Muscle layer of colon (tissue), 2 donors: ENCODE data around the gene URB1.

ENCODE experiments used
- H3K27ac ChIP-seq: one replicate; pipeline ENCODE4 v1.7.0; 2013; ENCODE audit warnings: low read depth, mild to moderate bottlenecking, low read length, moderate library complexity
- H3K27me3 ChIP-seq, 2 donors: one replicate each; pipeline ENCODE4 v1.7.0; 2013; ENCODE audit warnings: low read length in 2 of 2, mild to moderate bottlenecking in 2 of 2; ENCODE audit not compliant: insufficient read depth in 2 of 2, control insufficient read depth in 1 of 2
- H3K36me3 ChIP-seq: one replicate; pipeline ENCODE4 v1.7.0; 2013; ENCODE audit warnings: mild to moderate bottlenecking, low read length; ENCODE audit not compliant: insufficient read depth
- H3K4me1 ChIP-seq: one replicate; pipeline ENCODE4 v1.7.0; 2013; ENCODE audit warnings: mild to moderate bottlenecking, low read length; ENCODE audit not compliant: insufficient read depth
- H3K4me3 ChIP-seq, 2 donors: one replicate each; pipeline ENCODE4 v1.7.0; 2013; ENCODE audit warnings: low read length in 2 of 2, low read depth in 1 of 2, mild to moderate bottlenecking in 1 of 2, moderate library complexity in 1 of 2
- H3K9ac ChIP-seq: one replicate; pipeline ENCODE4 v1.7.0; 2013; ENCODE audit warnings: low read length
- H3K9me3 ChIP-seq: one replicate; pipeline ENCODE4 v1.7.0; 2013; ENCODE audit warnings: mild to moderate bottlenecking, low read length
- donor health status: abdominal sarcoma.
- donor health status: Adenocarcinoma of cecum.

The URB1 gene

DNA sequence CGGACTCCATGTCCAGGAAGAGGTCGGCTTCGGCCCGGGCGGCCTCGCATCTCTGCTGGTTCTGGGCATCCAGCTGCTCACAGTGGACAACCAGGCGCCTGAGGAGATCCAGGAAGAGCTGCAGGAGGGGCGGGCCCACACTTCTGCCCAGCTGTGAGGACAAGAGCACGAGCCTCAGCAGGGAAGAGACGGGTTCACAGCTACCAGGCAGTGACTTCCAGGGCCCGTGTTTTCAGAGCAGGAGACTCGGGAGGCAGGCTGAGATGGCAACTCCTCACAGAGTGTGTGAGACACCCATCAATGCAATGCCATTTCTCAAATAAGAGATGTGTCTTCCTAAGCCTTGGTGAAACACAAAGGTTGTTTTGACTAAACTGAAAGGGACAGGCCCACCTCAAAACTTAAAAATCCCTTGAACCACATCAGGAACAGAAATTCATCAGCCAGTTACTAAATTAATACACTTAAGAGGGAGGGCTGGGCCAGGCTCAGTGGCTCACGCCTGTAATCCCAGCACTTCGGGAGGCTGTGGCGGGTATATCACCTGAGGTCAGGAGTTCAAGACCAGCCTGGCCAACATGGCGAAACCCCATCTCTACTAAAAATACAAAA, 43.4 kb downstream of the URB1 start:
- Histone ChIP-seq H3K27me3 (no peaks in the 10 kb centered on the region), H3K4me1 (no peaks in the 10 kb centered on the region), H3K27ac (no peak overlapping the region), H3K9ac (no peak overlapping the region), H3K4me3 (no peak overlapping the region), H3K36me3 (peaks cover 94% of the 10 kb centered on the region), H3K9me3 (no peaks in the 10 kb centered on the region)

DNA sequence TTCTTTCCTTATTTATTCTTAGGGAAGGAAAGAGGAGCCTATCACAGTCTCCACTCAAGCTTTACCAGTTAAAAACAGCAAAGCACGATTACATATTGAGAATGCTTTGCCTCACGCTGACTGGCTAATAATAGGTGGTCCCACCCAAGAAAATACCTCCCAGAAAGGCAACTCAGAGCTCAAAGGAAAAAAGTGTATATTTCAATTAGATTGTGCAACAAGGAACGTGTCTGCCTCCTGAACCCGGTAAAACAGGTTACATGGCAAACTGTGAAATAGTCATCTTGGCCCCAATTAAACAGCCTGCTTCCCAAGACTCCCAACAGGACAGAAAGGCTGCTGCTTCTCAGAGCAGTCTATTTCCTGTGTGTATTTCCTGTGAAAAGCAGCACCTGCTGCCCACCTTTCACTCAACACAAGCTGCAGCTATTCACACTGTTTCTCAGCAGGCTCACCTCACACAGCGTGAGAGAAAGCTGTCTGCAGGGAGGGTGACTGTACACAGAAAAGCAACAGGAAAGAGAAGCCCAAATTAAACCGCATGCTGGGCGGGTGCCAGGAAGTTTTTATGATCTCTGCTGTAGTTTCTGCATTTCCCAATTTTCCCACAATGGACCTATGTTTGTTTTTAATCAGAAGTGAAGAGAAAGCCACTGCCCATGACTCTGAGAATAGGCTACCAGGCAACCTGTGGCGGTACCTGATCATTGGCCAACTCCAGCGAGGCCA, 44.0 kb downstream of the URB1 start:
- Histone ChIP-seq H3K36me3 (peaks cover 91% of the 10 kb centered on the region), H3K4me3 (no peak overlapping the region), H3K9ac (no peak overlapping the region), H3K27ac (no peak overlapping the region), H3K9me3 (no peaks in the 10 kb centered on the region), H3K27me3 (no peaks in the 10 kb centered on the region), H3K4me1 (no peaks in the 10 kb centered on the region)

DNA sequence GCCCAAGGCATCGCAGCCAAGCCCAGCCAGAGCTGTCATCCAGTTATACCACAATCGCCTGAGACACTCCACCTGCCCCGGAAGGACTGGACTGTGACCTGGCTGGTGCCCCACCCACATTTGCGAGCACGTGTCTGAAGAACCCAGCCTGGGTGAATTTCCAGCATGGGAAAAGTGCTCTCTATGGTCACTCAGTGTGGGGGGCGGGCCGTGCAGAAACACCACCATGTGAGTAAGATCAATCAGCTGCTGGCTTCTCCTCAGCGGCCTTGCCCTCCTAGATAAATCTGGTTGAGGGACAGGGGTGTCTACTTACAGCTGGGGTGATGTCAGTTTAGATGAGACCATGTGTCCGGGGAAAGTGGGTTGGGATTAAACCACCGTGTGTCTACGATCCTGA, 44.8 kb downstream of the URB1 start:
- H3K9ac ChIP-seq = no peak overlapping the region
- peaks cover 90% of the 10 kb centered on the region for H3K36me3 ChIP-seq
- H3K27me3 ChIP-seq = no peaks in the 10 kb centered on the region
- no peak overlapping the region for H3K27ac ChIP-seq
- H3K4me3 ChIP-seq = no peak overlapping the region
- no peaks in the 10 kb centered on the region for H3K9me3 ChIP-seq
- H3K4me1 ChIP-seq = no peaks in the 10 kb centered on the region

DNA sequence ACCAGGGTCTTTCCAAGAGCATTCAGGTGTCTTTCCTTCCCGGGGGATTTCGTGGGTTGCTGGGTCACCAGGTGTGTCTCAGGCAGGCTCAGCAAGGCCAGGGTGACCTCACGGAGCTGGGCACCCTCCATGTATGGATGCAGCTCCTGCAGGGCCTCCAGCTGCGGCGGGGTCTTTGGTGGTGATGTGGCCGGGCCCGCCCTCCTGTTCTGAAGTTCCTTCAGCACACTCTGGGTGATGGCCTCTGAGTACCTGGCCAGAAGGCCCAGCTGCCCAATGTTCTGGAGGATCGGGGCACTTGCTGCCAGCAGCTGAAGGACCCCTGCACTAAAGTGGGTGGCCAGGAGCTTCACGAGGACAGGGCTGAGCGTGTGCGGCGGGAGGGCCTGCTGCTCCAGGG, 45.5 kb downstream of the URB1 start:
- Histone ChIP-seq H3K9ac (no peak overlapping the region), H3K27ac (no peak overlapping the region), H3K27me3 (no peaks in the 10 kb centered on the region), H3K9me3 (no peaks in the 10 kb centered on the region), H3K4me1 (no peaks in the 10 kb centered on the region), H3K36me3 (peaks cover 86% of the 10 kb centered on the region), H3K4me3 (no peak overlapping the region)

DNA sequence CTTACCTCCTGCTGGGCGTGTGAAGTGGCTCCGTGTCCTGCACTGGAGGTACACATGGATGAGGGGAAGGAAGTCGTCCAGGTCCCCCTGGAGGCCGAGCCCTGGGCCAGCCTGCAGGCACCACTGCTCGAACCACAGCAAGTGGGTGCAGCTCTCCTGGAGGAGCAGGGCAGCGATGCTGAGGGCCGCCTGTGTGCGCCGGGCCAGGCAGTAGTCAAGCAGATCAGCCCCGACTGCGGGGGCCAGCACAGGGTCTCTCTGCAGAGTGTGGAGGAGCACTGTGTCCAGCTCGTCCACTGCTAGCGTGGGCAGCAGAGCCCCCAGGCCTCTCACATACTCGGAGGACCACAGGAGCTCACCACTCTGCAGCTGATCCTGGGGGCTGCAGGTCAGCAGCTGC, 45.9 kb downstream of the URB1 start:
- H3K4me3 ChIP-seq = no peak overlapping the region
- H3K36me3 ChIP-seq = peaks cover 82% of the 10 kb centered on the region
- no peaks in the 10 kb centered on the region for H3K27me3 ChIP-seq
- no peaks in the 10 kb centered on the region for H3K9me3 ChIP-seq
- H3K9ac ChIP-seq = no peak overlapping the region
- H3K4me1 ChIP-seq = no peaks in the 10 kb centered on the region
- no peak overlapping the region for H3K27ac ChIP-seq

DNA sequence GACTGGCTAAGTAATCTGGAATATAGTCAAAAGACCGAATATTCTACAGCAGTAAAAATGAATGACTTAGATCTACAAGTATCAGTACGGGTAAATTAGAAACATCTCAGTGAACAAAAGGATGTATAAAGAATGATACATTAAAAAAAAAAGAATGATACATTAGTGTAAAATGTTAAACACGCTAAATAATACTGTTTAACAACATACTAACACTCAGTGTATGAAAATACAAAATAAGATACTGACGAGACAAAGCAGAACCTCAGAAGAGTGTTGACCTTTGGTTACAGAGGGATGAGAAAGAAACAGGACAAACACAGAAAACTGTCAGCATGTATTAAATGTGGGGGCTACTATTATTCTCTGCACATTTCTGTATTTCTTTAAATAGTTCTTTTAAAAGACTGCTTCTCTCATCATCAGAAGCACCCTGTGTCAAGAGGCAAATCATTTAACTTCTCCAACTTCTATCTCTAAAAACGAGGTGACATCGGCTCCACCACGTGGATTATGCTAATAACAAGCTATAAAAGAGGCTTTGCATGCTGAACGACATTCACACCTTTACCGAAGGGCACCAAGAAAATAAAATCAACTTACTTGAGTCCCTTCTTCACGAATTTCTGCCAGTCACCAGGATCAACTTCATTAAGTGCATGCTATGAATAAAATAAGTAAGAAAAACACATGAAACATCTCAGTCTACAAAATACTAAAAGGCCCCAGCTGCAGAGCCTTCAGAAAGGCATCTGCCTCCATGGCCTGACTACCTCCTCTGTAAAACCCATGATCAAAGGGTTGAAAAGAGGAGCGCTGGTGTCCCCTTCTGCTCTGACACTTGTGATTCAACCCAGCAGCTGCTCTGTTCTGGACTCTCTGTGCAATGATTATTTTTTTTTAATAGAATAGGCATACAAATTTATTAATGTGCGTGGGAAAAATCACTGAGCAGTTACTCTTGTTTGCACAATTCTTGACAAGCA, 51.7 kb downstream of the URB1 start:
- Histone ChIP-seq H3K9me3 (no peaks in the 10 kb centered on the region), H3K27me3 (no peaks in the 10 kb centered on the region), H3K27ac (no peak overlapping the region), H3K4me1 (no peaks in the 10 kb centered on the region), H3K36me3 (peaks cover 56% of the 10 kb centered on the region), H3K9ac (no peak overlapping the region), H3K4me3 (no peak overlapping the region)

DNA sequence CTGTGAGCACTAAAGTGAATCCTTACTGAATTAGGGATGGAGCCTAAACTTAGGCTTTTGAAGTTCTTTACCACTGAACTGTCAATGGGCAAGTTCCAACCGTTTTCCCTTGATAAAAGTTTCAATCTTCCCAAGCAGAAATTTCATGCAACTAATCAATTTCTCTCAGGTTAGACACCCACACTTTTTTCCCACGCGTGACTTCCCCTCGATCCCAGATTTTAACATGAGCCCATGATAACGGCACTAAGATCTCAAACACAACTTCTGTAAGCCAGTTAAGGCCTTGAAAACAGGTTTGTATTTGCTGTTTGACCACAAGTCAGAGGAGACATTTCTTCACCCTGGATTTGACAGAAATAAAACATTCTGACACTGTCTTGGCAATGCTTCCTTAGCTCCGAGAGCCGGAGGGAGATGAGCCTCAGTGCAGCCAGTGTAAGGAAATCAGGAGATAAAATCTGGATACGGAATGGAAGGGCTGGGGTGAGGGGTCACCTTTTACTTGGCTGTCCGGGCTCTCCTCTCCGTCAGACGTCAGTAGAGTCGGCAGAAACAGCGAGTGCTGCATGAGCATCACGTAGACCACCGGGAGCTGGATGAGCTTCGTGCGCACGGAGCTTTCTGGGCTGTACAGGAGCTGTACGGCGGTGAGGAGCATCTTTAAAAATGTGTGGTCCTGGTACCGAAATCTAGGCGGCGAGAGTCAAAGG, 54.4 kb downstream of the URB1 start:
- no peaks in the 10 kb centered on the region for H3K27me3 ChIP-seq
- H3K4me1 ChIP-seq = no peaks in the 10 kb centered on the region
- H3K36me3 ChIP-seq = peaks cover 34% of the 10 kb centered on the region
- H3K27ac ChIP-seq = no peak overlapping the region
- no peak overlapping the region for H3K4me3 ChIP-seq
- H3K9me3 ChIP-seq = no peaks in the 10 kb centered on the region
- H3K9ac ChIP-seq = no peak overlapping the region

DNA sequence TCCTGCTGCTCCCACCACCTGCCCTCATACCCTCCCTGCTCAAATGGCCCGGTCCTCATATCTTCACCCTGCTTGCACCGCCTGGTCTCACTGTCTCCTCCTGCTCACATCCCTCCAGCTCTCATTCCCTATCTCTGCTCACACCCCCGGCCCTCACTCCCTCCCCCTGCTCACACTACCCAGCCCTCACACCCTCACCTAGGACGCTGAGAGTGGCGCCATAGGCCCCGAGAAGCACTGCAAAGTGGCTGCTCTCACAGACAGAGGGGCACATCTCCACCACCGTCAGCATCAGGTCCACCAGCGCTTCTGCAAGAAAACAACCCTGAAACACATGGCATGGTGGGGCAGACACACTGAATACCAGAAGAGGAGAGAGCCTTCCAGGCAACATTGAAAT, 55.6 kb downstream of the URB1 start:
- Histone ChIP-seq H3K36me3 (peaks cover 40% of the 10 kb centered on the region), H3K4me1 (no peaks in the 10 kb centered on the region), H3K4me3 (no peak overlapping the region), H3K9me3 (no peaks in the 10 kb centered on the region), H3K27me3 (no peaks in the 10 kb centered on the region), H3K9ac (no peak overlapping the region), H3K27ac (no peak overlapping the region)

DNA sequence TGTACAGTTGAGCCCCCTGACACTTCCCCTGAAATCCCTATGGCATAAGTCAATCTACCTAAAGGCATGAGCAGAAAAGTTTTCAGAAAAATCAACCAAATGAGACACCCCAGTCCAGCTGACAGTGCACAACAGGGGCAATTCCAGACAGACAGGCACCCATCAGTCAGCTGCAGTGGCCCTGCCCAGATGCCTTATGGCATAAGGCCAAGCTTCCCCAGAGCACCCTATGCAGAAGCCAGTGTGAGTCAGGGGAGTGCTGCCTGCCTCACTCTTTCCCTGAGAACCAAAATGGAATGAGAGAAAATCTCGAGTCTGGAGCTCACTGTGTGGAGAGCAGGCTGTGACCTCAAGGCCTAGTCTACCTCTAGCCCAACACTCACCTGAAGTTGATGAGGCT, 56.1 kb downstream of the URB1 start:
- no peaks in the 10 kb centered on the region for H3K9me3 ChIP-seq
- no peak overlapping the region for H3K9ac ChIP-seq
- no peaks in the 10 kb centered on the region for H3K27me3 ChIP-seq
- H3K27ac ChIP-seq = no peak overlapping the region
- H3K36me3 ChIP-seq = peaks cover 43% of the 10 kb centered on the region
- no peaks in the 10 kb centered on the region for H3K4me1 ChIP-seq
- no peak overlapping the region for H3K4me3 ChIP-seq

DNA sequence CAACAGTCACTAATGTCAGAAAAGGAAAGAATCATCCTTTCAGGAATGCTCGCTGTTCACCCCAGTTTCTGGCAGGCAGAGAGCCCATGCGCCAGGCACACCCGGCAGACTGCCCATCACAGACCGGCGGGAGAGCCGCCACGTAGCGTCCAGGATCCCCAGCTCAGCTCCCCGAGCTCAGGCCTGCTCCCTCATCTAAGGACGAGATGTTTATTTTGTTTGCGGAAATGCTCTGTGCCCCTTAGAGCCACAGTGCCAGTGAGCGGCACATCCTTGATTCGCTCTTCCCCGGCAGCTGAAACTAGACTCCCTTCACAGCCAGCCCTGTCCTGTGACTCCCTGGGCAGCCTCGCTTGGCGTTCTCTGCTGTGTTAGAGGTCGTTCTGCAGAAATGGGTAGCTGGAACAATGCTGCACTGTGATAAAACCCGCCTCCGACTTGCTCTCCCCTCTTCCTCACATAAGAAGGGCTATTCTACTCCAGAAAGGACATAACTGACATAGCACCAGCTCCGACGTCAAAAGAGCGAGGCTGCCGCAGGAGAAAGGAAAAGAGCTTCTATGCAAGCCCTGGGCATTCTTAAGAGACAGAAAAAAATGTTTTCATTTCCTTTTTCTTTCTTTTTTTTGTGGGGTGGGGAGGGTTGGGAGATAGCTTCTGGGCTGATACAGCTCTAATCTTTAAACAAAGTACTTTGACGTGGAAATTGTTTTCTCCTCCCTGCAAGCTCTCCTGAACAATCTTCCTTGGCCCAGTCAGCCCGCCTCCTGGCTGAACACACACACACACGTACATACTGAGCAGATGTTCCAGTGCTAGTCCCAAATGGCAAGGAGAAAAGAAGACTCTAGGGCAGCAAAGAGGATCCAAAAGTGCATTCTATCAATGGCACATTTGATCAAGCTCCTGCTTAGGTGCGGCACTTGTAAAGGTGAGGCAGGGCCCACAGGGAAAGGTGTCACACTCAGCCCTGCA, 56.9 kb downstream of the URB1 start:
- peaks cover 46% of the 10 kb centered on the region for H3K36me3 ChIP-seq
- H3K4me3 ChIP-seq = no peak overlapping the region
- no peaks in the 10 kb centered on the region for H3K27me3 ChIP-seq
- no peaks in the 10 kb centered on the region for H3K9me3 ChIP-seq
- H3K27ac ChIP-seq = no peak overlapping the region
- no peaks in the 10 kb centered on the region for H3K4me1 ChIP-seq
- no peak overlapping the region for H3K9ac ChIP-seq
